ENCODE results near the gene CHD6. TPM values are rescaled to one million over a fixed set of nuclear protein-coding genes. Genes with fewer than 3 reads are reported as not detected.

CHD6 gene
- total and polyA plus RNA-seq, 7 donors: 2.4 to 40.2 (median 29.9) TPM

- no peaks in the 10 kb centered on the region for H3K36me3 ChIP-seq
- peak within 1 kb of the TSS; percentile 5 to 49 (median 40) for H3K4me3 ChIP-seq
- peaks cover 0 to 14% (median 13%) of the 10 kb centered on the region in 4 donors for H3K4me1 ChIP-seq
- no peaks in the 10 kb centered on the region for H3K9me3 ChIP-seq
- H3K27me3 ChIP-seq: peaks cover 9 to 55% (median 42%) of the 10 kb centered on the region in 3 donors
- intact Hi-C loops (cut with DNase I): no loop called here
- no peak for DNase-seq
- TF ChIP-seq EP300 (IDR thresholded peaks at IDR 0.05) (no peak), CTCF (IDR thresholded peaks at IDR 0.05) (no peak), POLR2A (IDR thresholded peaks at IDR 0.05) (no peak), POLR2AphosphoS5 (IDR thresholded peaks at IDR 0.05) (no peak)
- H3K27ac ChIP-seq: no peak within 1 kb of the TSS
- 5 to 6% methylated on average over 93 of the region's 93 CpGs for WGBS, 2 donors
Observed at GRCh38 chr20:41366546-41367392, 251.4 kb downstream of the CHD6 start, which contains the start of gene EMILIN3. TSS of gene EMILIN3 (minus strand) at chr20:41366818. CDS start at chr20:41366634, 184 bp downstream.

GRCh38 chr20:41365777-41366545 is 252.2 kb downstream of the CHD6 start:
- 3 to 5% methylated on average over 76 of the region's 76 CpGs for WGBS, 2 donors
- no peak for TF ChIP-seq CTCF (IDR thresholded peaks at IDR 0.05)
- no peak for TF ChIP-seq POLR2A (IDR thresholded peaks at IDR 0.05)
- no peak for TF ChIP-seq EP300 (IDR thresholded peaks at IDR 0.05)
- TF ChIP-seq POLR2AphosphoS5 (IDR thresholded peaks at IDR 0.05): no peak
- no peak overlapping the region for H3K27ac ChIP-seq
- H3K4me3 ChIP-seq: peak overlapping the region; percentile 5 to 49 (median 40)
- intact Hi-C loops (cut with DNase I): no loop called here
- H3K36me3 ChIP-seq: no peaks in the 10 kb centered on the region
- H3K27me3 ChIP-seq: peaks cover 9 to 55% (median 42%) of the 10 kb centered on the region in 3 donors
- DNase-seq: no peak
- no peaks in the 10 kb centered on the region for H3K9me3 ChIP-seq
- H3K4me1 ChIP-seq: peaks cover 0 to 14% (median 13%) of the 10 kb centered on the region in 4 donors

- Histone ChIP-seq H3K27ac (no peak overlapping the region), H3K4me1 (peaks cover 0 to 14% (median 13%) of the 10 kb centered on the region in 4 donors), H3K9me3 (no peaks in the 10 kb centered on the region), H3K27me3 (peaks cover 9 to 55% (median 42%) of the 10 kb centered on the region in 3 donors), H3K36me3 (no peaks in the 10 kb centered on the region), H3K4me3 (peak overlapping the region in 3 of 4 donors; percentile 34 to 49 (median 46))
- TF ChIP-seq EP300 (IDR thresholded peaks at IDR 0.05) (no peak), CTCF (IDR thresholded peaks at IDR 0.05) (no peak), POLR2A (IDR thresholded peaks at IDR 0.05) (no peak), POLR2AphosphoS5 (IDR thresholded peaks at IDR 0.05) (no peak)
- 75 to 83% methylated on average over 19 of the region's 19 CpGs for WGBS, 2 donors
- no peak for DNase-seq
- intact Hi-C loops (cut with DNase I): no loop called here
Observed at GRCh38 chr20:41364967-41365765, 253.0 kb downstream of the CHD6 start.

- no peak for DNase-seq
- intact Hi-C loops (cut with DNase I): no loop called here
- Histone ChIP-seq H3K4me3 (no peak overlapping the region), H3K36me3 (no peaks in the 10 kb centered on the region), H3K27me3 (peaks cover 9 to 55% (median 42%) of the 10 kb centered on the region in 3 donors), H3K4me1 (peaks cover 0 to 14% (median 13%) of the 10 kb centered on the region in 4 donors), H3K9me3 (no peaks in the 10 kb centered on the region), H3K27ac (no peak overlapping the region)
- 78 to 81% methylated on average over 13 of the region's 13 CpGs for WGBS, 2 donors
- TF ChIP-seq POLR2A (IDR thresholded peaks at IDR 0.05) (no peak), POLR2AphosphoS5 (IDR thresholded peaks at IDR 0.05) (no peak), CTCF (IDR thresholded peaks at IDR 0.05) (no peak), EP300 (IDR thresholded peaks at IDR 0.05) (no peak)
Observed at GRCh38 chr20:41364236-41364855, 253.8 kb downstream of the CHD6 start.

All from sigmoid colon (tissue), 7 donors.